Heart right ventricle (tissue), 16 donors: ENCODE measurements around the gene GALNT18. TPM values are rescaled to one million over a fixed set of nuclear protein-coding genes. Genes with fewer than 3 reads are reported as not detected.

Source experiments
- ATAC-seq, 8 donors: fragments of 200-7000 bp; cut with Tn5 transposase; one replicate each; pipeline ENCODE4 v1.9.1; 2020; ENCODE audit warnings: mild to moderate bottlenecking in 8 of 8, moderate library complexity in 8 of 8, moderate number of reproducible peaks in 1 of 8
- DNase-seq, 2 donors: peaks; one replicate each; pipeline ENCODE4 v3.0.0-alpha.2; 2020
- H3K27ac ChIP-seq, 10 donors: fragments of 200-600 bp; sonication (generic) in 2 of 10; one replicate each; pipeline versions ENCODE4 v1.5.0 to v1.8.0; 2020 to 2022; ENCODE audit warnings: mild to moderate bottlenecking in 3 of 10
- H3K27me3 ChIP-seq, 7 donors: fragments of 200-600 bp; one replicate each; pipeline ENCODE4 v1.8.0; 2021 to 2022; ENCODE audit warnings: mild to moderate bottlenecking in 2 of 7
- H3K36me3 ChIP-seq, 9 donors: fragments of 200-600 bp; sonication (generic) in 1 of 9; one replicate each; pipeline versions ENCODE4 v1.5.0 to v1.8.0; 2020 to 2022; ENCODE audit warnings: mild to moderate bottlenecking in 2 of 9
- H3K4me1 ChIP-seq, 9 donors: fragments of 200-600 bp; sonication (generic) in 1 of 9; one replicate each; pipeline versions ENCODE4 v1.5.0 to v1.8.0; 2020 to 2022; ENCODE audit warnings: mild to moderate bottlenecking in 4 of 9
- H3K4me3 ChIP-seq, 10 donors: fragments of 200-600 bp; sonication (generic) in 2 of 10; one replicate each; pipeline versions ENCODE4 v1.5.0 to v1.8.0; 2020 to 2022; ENCODE audit warnings: mild to moderate bottlenecking in 7 of 10, moderate library complexity in 2 of 10
- H3K9me3 ChIP-seq, 11 donors: fragments of 200-600 bp in 10 of 11; sonication (generic) in 2 of 11; one replicate each; pipeline versions ENCODE4 v1.5.0 to v1.8.0; 2013 to 2022; ENCODE audit warnings: mild to moderate bottlenecking in 2 of 11, control low read depth in 1 of 11, moderate library complexity in 1 of 11
- CTCF ChIP-seq, 9 donors: fragments of 200-600 bp; sonication (generic) in 2 of 9; IDR thresholded peaks; one replicate each; pipeline versions ENCODE4 v1.5.0 to v1.8.0; 2021 to 2022; ENCODE audit warnings: antibody characterized with exemption in 9 of 9, mild to moderate bottlenecking in 5 of 9, moderate library complexity in 1 of 9
- WGBS, 2 donors: extraction: QIAGEN DNeasy Blood & Tissue Kit; methylation state at CpG; one replicate each; pipeline ENCODE4 v1.1.7; 2013; ENCODE audit warnings: inconsistent platforms in 1 of 2; 5-methylcytosine and 5-hydroxymethylcytosine counted together
- intact Hi-C, 10 donors: fragments of 100-400 bp; cut with DNase I; formaldehyde crosslinking; loops; one replicate each; pipeline versions ENCODE4 v1.11.1 to v1.14.2; 2022
- polyA plus RNA-seq, 2 donors: library from polyadenylated mRNA; stranded (reverse); fragments of 200-250 nt; gene quantifications; one replicate each; pipeline ENCODE4 v1.2.3, GENCODE V29; 2013
- total RNA-seq, 10 donors: library from RNA; stranded (reverse); fragmentation: NEBNext Ultra II Directional in 3 of 10; extraction: Animal tissue kit (Norgen Biotek cat#: 25700) in 3 of 10; gene quantifications; one replicate each; pipeline versions ENCODE4 v1.2.1 to v1.2.4, GENCODE V29; 2021 to 2023
- donor health status: Arrhythmogenic right ventricular cardiomyopathy.
- donor health status: ischemic (EF 13 %, LVEDD 7.1; RV severe dilation, severe dysfunction).
- donor health status: healthy with polysubstance abuse.
- donor health status: DM: no; HTN: yes; CAD: no.
- donor health status: DM: no; HTN: no; CAD: no.
- donor health status: ischemic (EF 25% LVEDD 6.9; RV normal size, moderate dysfunction).
- donor health status: ischemic (EF 25% LVEDD 5.7; RV mildly dilated, moderate dysfunction).
- donor health status: healthy.
- donor health status: DM: yes; HTN: yes; CAD: no.
- donor health status: Ischemic cardiomyopathy.
- donor health status: ischemic (EF 35%, LVEDD 5.7; RV mildly dilated, moderate dysfunction).
- donor health status: nonischemic (EF 11% LVEDD 7.7; RV severe dilation, severe dysfunction).
- donor health status: DM: yes; HTN: yes; CAD: no.
- donor health status: PGD.
- donor health status: ischemic (EF 29% LVEDD 5.4; RV normal size, mild dysfunction).
- donor health status: nonischemic (EF 23%, LVEDD 6.1; RV moderate dilation, normal function).

GALNT18 gene
- total and polyA plus RNA-seq, 12 donors: 7.0 to 29.0 (median 15.6) TPM

DNA sequence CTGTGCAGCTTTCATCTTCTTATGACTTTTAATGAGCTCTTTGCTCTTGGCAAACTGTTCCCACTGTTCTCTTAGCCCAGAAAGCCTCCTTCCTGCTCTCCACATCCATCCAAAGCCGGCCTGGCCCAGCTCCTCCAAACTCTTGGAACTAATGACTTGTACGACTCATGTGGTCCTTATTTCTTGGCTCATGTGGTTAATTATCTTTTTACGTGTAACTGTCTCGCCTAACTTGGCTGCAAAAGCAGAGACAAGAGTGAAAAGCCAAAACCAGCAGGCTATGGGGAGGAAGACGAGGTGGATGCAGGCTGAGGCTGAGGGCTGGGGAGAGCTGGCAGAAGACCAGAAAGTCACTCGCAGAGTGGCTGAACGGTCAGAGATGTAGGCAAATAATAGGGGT is 274.2 kb downstream of the GALNT18 start:
- Histone ChIP-seq H3K36me3 (peaks cover 0 to 6% (median 0%) of the 10 kb centered on the region in 9 donors), H3K27me3 (no peaks in the 10 kb centered on the region), H3K9me3 (no peaks in the 10 kb centered on the region), H3K4me3 (no peak overlapping the region), H3K27ac (peak overlapping the region in 2 of 10 donors; percentile 1 to 34), H3K4me1 (peaks cover 11 to 48% (median 39%) of the 10 kb centered on the region in 9 donors)
- peak; percentile 36 to 44 for DNase-seq
- TF ChIP-seq CTCF (IDR thresholded peaks at IDR 0.05): no peak
- peak in 6 of 8 donors; percentile 27 to 58 (median 50) for ATAC-seq
- WGBS, 2 donors: 39 to 48% methylated on average over 7 of the region's 7 CpGs
- intact Hi-C loops: loop anchor here in 1 of 10 donors (10.0 kb wide), 1 partner anchor 437 kb away; no protein-coding TSS in a partner anchor

GRCh38 chr11:11346303-11346702 is 275.5 kb downstream of the GALNT18 start:
- Histone ChIP-seq H3K27me3 (no peaks in the 10 kb centered on the region), H3K36me3 (peaks cover 0 to 17% (median 0%) of the 10 kb centered on the region in 9 donors), H3K4me3 (no peak overlapping the region), H3K9me3 (no peaks in the 10 kb centered on the region), H3K4me1 (peaks cover 11 to 45% (median 38%) of the 10 kb centered on the region in 9 donors), H3K27ac (no peak overlapping the region)
- 90 to 95% methylated on average over 4 of the region's 4 CpGs for WGBS, 2 donors
- no peak for TF ChIP-seq CTCF (IDR thresholded peaks at IDR 0.05)
- no peak for DNase-seq
- ATAC-seq: no peak
- intact Hi-C loops: loop anchor here in 1 of 10 donors (10.0 kb wide), 1 partner anchor 438 kb away; no protein-coding TSS in a partner anchor

DNA sequence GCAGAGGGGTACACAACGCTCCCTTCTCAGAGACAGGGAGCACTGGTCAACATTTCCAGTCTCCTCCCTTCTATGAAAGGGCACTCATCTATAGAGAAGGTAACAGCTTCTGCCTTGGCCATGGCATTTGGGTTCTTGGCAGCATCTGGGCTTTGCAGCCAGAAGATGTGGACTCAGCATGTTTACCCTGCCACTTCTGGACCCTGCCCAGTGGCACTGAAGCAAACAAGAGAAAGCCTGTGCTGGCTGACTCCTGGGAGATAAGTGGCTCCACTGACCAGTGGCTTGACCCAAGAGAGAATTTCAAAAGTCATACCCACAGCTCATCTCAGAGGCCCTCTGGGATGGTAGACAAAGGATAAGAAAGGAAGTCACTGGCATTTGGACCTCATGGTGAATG is 276.7 kb downstream of the GALNT18 start:
- Histone ChIP-seq H3K4me1 (peaks cover 8 to 33% (median 27%) of the 10 kb centered on the region in 9 donors), H3K27me3 (no peaks in the 10 kb centered on the region), H3K36me3 (peaks cover 0 to 29% (median 0%) of the 10 kb centered on the region in 9 donors), H3K4me3 (no peak overlapping the region), H3K9me3 (no peaks in the 10 kb centered on the region), H3K27ac (no peak overlapping the region)
- intact Hi-C loops: loop anchor here in 1 of 10 donors (10.0 kb wide), 1 partner anchor 440 kb away; no protein-coding TSS in a partner anchor
- WGBS, 2 donors: 95 to 100% methylated on average over 1 of the region's 1 CpG
- TF ChIP-seq CTCF (IDR thresholded peaks at IDR 0.05): no peak
- no peak for DNase-seq
- ATAC-seq: no peak

- no peak overlapping the region for H3K4me3 ChIP-seq
- intact Hi-C loops: loop anchor here in 1 of 10 donors (10.0 kb wide), 1 partner anchor 441 kb away; no protein-coding TSS in a partner anchor
- ATAC-seq (no peak), DNase-seq (no peak)
- no peak for TF ChIP-seq CTCF (IDR thresholded peaks at IDR 0.05)
- peaks cover 7 to 23% (median 18%) of the 10 kb centered on the region in 9 donors for H3K4me1 ChIP-seq
- H3K27ac ChIP-seq: no peak overlapping the region
- H3K27me3 ChIP-seq: no peaks in the 10 kb centered on the region
- H3K36me3 ChIP-seq: peaks cover 0 to 38% (median 0%) of the 10 kb centered on the region in 9 donors
- H3K9me3 ChIP-seq: no peaks in the 10 kb centered on the region
- 88 to 98% methylated on average over 3 of the region's 3 CpGs for WGBS, 2 donors
These were observed 277.8 kb downstream of the GALNT18 start for GRCh38 chr11:11344045-11344444.
